Measurements from ENCODE around the gene UBN1.
"Not testable (repeated sequence)": the region's sequence is repeated elsewhere in the genome, so short reads cannot be mapped to it uniquely, and the experiment has no call there.

UBN1 gene

GRCh38 chr16:4904942-4905615 is 57.8 kb downstream of the UBN1 start:
- no peak for DNase-seq (ENCODE audit: low read depth)

GRCh38 chr16:4908854-4909401 is 61.6 kb downstream of the UBN1 start:
- DNase-seq (ENCODE audit: low read depth): no peak

DNA sequence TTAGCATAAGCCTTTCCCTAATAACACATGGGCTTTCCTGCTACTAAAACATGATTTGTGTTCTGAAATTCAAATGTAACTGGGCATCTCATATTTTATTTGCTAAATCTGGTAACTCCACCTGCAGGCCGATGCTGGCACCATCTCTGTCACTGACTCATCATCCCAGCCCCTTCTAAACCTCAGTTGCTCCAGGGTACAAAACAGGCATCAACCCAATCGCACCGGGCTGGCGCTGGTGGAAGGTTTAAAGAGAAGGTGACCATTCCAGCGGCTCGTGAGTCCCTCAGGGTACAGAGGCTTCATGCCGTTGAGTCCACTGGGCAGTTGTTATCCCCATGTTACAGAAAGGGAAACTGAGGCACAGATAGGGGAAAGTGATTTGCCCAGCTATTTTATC is 62.5 kb downstream of the UBN1 start:
- no peak for DNase-seq (ENCODE audit: low read depth)

DNA sequence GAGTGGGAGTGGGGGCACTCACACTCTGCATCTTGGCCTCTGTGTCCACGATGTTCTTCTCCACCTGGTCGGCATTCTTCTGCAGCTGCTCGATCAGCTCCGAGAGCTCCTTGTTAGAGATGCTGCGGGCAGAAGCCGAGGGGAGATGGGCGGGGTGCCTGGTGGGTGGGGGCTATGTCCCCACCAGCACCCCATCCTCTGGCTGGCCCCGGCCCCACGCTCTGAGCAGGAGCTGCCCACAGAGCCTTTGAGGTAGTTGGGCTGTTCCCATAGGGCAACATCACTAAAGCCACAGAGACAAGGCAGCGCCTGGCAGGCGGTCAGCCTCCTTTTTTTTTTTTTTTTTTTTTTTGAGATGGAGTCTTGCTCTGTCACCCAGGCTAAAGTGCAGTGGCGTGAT is 63.5 kb downstream of the UBN1 start:
- no peak for DNase-seq (ENCODE audit: low read depth)

GRCh38 chr16:4911970-4912386 is 64.7 kb downstream of the UBN1 start:
- DNase-seq (ENCODE audit: low read depth): peak; percentile 43

- DNase-seq (ENCODE audit: low read depth): no peak
These were observed 66.0 kb downstream of the UBN1 start for GRCh38 chr16:4913130-4913773.

DNA sequence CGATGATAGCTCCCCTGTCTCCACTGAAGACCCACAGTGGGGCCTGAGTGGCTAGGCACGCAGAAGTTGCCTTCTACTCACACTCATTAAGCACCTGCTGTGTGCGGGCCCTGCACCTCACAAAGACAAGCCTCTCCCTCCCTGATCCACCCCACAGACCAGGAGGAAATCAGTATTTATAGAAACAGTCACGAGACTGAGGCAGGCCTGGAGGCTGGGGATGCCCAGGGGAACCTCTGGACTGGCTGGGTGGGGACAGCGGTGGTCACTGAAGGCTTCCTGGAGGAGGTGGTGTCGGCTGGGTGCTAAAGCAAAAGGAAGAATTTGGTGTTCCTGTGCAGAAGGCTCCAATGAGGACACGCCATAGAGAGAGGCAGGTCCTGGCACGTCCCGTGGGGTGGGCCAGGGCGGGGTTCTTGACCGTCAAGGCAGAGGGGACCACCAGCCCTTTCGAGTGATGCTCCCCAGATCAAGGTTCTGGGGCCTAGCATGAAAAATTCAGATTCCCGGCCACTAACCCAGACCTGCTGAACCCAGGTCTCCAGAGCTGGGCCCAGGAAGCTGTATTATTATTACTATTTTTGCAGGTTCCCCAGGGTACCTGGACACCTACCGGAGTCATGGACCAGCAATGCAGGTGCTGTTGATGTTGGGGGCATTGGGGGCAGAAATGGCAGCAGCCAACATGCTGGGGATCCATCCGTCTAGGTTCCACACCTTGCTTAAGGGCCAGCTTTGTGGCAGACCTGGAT is 66.7 kb downstream of the UBN1 start:
- no peak for DNase-seq (ENCODE audit: low read depth)

DNA sequence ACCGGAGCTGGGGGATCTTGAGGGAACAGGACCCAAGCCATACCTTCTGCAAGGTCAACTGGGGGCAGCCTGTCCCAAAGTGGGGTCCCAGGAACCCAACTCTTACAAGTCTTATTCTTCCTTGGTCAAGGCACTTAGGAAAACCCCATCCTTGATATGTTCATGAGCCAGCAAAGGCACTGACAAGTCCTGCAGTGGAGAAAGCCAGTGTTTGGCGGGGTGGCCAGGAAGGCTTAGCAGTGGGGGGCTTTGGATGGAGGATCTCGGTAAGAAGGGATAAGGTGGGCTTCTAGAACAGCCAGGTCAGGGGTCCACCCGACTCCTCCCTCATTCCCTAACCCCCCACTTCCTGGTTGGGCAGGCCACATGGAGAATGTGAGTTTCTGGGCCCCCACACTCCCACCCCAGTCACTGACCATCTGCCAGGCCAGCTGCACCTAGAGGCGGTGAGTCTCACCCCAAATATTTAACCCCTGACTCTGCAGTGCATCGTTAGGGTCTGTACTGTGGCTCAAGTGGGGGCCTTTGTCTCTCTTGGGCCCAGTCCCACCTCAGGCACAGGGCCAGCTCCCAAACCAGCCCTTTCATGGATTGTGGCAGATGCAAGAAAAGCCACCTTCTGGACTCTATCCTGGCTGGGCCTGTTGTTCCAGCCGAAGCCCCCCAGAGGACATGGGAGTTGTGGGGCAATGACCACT is 67.4 kb downstream of the UBN1 start:
- DNase-seq (ENCODE audit: low read depth): no peak

GRCh38 chr16:4915226-4915761 is 68.0 kb downstream of the UBN1 start:
- DNase-seq (ENCODE audit: low read depth): peak; percentile 97

DNA sequence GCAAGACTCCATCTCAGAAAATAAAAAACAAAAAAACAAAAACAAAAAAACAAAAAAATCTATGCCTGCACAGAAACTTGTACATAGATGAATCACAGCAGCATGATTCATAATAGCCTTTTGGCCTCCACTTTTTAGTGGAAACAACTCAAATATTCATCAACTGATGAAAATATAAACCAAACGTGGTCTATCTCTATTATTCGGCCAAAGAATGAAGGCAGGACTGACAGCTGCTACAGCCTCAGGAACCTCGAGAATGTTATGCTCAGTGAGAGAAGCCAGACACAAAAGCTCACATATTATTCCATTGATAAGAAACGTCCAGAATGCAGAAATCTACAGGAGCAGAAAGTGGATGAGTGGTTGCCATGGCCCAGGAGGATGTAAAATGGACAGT is 69.8 kb downstream of the UBN1 start:
- DNase-seq (ENCODE audit: low read depth): peak; percentile 38

DNA sequence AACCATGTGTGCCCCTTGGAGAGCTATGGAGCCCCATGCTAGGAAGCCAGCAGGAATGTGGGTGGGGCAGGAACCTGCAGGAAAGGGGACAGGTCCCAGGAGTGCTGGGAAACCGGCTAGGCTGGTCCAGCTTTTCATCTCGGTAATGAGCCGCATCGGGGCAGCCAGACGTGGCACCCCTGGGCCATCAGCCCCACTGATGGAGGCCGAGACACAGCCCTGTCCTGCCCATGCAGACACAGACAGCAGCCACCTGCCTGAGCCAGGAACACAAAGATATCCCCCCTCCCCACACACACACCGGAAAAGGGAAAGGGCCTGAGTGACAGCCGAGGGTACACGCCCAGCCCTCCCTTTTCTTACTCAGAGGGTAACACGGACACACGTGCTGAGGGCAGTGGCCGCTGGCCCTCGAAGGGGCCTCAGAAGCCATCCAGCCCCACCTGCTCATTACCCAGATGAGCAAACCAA is 71.5 kb downstream of the UBN1 start:
- no peak for DNase-seq (ENCODE audit: low read depth)

DNA sequence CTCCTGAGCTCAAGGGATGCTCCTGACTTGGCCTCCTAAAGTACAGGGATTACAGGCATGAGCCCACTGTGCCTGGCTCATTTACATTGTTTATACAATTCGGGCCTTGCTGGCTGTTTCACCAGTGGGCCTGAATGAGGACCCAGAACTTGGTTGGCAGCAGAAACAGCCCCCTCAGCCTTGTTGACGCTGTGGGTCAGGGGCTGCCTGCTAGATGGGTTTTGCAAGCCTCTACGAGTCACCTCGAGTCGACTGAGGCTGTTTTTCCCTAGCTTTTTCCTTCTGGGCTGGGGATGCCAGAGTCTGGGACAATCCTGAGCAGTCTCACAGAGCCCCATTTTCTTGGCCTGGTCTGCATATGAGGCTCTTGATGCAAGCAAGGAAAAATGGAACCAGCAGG is 73.5 kb downstream of the UBN1 start:
- no peak for DNase-seq (ENCODE audit: low read depth)

DNA sequence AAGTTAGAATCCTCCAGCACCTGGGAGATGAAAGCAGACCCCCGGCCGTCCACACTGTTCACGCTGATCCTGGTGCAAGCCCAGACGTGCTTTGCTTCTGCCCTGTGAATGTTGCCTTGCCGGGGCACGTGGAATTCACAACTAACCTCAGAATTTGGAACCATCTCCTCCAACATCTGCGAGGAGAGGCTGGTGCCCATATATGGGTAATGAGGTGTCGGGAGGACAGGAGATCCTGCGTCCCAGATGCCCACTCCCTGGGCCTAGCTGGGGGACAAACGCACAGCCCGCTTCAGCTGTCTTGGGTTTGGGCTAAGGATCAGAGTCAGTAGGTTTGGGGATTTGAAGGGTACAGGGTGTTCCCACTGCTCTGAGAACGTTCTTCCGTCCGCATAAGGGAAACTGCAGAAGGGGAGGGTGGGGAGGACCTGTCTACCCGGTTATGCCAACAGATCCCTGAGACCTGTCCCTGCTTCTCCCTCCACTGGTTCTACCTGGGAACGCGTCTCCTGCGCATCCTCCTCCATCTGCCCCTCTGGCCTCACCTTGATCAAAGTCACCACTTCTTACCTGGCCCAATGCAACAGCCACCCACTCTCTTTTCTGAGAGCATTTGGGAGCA is 75.6 kb downstream of the UBN1 start:
- no peak for DNase-seq (ENCODE audit: low read depth)

GRCh38 chr16:4923853-4924252 is 76.6 kb downstream of the UBN1 start:
- no peak for DNase-seq (ENCODE audit: low read depth)

GRCh38 chr16:4924593-4925292 is 77.5 kb downstream of the UBN1 start:
- DNase-seq (ENCODE audit: low read depth): no peak

- DNase-seq (ENCODE audit: low read depth): no peak
These were observed 78.0 kb downstream of the UBN1 start for GRCh38 chr16:4925293-4925607.

- DNase-seq (ENCODE audit: low read depth): no peak
These were observed 78.5 kb downstream of the UBN1 start for GRCh38 chr16:4925791-4926190.

GRCh38 chr16:4926928-4927327 is 79.6 kb downstream of the UBN1 start:
- no peak for DNase-seq (ENCODE audit: low read depth)

GRCh38 chr16:4927661-4928060 is 80.4 kb downstream of the UBN1 start:
- no peak for DNase-seq (ENCODE audit: low read depth)

DNA sequence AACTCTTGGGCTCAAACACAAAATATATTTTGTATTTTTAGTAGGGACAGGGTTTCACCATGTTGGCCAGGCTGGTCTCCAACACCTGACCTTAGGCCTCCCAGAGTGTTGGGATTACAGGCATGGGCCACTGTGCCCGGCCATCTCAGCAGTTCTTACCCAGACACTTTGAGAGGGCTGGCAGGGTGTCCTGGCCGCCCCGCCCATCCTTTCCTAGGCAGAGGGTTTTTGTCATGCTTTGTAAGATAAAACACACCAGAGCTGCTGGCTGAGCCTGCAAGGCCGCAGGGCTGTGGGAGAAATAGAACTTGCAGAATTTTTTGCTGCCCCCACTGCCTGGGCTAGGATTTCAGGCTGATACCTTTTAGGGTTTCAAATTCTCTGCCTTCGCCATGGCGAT is 80.9 kb downstream of the UBN1 start:
- no peak for DNase-seq (ENCODE audit: low read depth)

GRCh38 chr16:4929619-4930018 is 82.3 kb downstream of the UBN1 start:
- DNase-seq (ENCODE audit: low read depth): not testable (repeated sequence)
